ENCODE measurements around the gene RAPGEF4. TPM values are rescaled to one million over a fixed set of nuclear protein-coding genes. Genes with fewer than 3 reads are reported as not detected.

Gene RAPGEF4
- total RNA-seq, 1 experiment from 2014 or later: not detected

DNA sequence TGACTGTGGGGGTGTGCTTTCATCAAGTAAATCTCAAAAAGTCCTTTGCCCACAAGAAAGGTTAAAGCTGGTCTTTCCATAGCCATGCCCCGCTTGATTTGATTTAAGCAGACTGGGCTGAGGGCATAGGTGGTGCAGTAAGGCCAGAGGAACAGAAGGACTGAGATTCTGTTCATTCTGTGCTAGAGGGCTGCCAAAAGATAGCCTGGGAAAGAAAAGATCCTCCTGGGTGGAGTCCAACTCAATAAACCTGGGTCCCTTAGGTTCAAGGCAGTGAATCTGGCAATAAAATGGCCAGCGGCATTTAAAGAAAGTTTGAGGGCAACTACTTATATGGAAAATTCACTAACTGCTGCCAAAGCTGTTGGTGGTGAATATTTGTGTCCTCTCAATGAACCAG, 280.8 kb downstream of the RAPGEF4 start:
- H4K20me1 ChIP-seq (ENCODE audit: insufficient read depth): no peaks in the 10 kb centered on the region
- no peaks in the 10 kb centered on the region for H3K36me3 ChIP-seq (ENCODE audit: low read depth)
- no peaks in the 10 kb centered on the region for H3F3A ChIP-seq (ENCODE audit: insufficient read depth, low read depth)
- TF ChIP-seq, protein P1, sequence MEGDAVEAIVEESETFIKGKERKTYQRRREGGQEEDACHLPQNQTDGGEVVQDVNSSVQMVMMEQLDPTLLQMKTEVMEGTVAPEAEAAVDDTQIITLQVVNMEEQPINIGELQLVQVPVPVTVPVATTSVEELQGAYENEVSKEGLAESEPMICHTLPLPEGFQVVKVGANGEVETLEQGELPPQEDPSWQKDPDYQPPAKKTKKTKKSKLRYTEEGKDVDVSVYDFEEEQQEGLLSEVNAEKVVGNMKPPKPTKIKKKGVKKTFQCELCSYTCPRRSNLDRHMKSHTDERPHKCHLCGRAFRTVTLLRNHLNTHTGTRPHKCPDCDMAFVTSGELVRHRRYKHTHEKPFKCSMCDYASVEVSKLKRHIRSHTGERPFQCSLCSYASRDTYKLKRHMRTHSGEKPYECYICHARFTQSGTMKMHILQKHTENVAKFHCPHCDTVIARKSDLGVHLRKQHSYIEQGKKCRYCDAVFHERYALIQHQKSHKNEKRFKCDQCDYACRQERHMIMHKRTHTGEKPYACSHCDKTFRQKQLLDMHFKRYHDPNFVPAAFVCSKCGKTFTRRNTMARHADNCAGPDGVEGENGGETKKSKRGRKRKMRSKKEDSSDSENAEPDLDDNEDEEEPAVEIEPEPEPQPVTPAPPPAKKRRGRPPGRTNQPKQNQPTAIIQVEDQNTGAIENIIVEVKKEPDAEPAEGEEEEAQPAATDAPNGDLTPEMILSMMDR (conservative IDR thresholded peaks at IDR 0.05): no peak
- TF ChIP-seq EZH2 (IDR thresholded peaks at IDR 0.05; ENCODE audit: low read depth): no peak
- DNase-seq: no peak
- H3K9me3 ChIP-seq (ENCODE audit: insufficient read depth, low read depth): no peaks in the 10 kb centered on the region
- POLR2A ChIA-PET (ENCODE audit: unreplicated experiment): no interaction called here
- no peak overlapping the region for H3K27ac ChIP-seq
- H2AFZ ChIP-seq: no peak overlapping the region
- H3K9me2 ChIP-seq (ENCODE audit: insufficient read depth): peaks cover 10% of the 10 kb centered on the region; the same call in 1 of the 2 replicates
- H3K4me1 ChIP-seq (replicated peaks; ENCODE audit: insufficient read depth): peaks cover under 1% of the 10 kb centered on the region; the same call in 1 of the 2 replicates
- intact Hi-C loops (cut with micrococcal nuclease; ENCODE audit: unreplicated experiment): no loop called here
- H3K4me3 ChIP-seq: no peak overlapping the region
- CTCF ChIA-PET: interaction anchor here (0.7 kb wide), 1 partner anchor 188 kb away, joined by 4 read pairs; no protein-coding TSS in a partner anchor
- H3K27me3 ChIP-seq (ENCODE audit: insufficient read depth, low read depth): no peaks in the 10 kb centered on the region
- H3K4me2 ChIP-seq: no peak overlapping the region
- H3K79me2 ChIP-seq (ENCODE audit: low read depth): no peaks in the 10 kb centered on the region
- BruUV-seq (replicated peaks): no TSS peak

GRCh38 chr2:173017646-173018420, 282.2 kb downstream of the RAPGEF4 start:
- H3K27me3 ChIP-seq (ENCODE audit: insufficient read depth, low read depth): no peaks in the 10 kb centered on the region
- no peak overlapping the region for H3K4me3 ChIP-seq
- H3K79me2 ChIP-seq (ENCODE audit: low read depth): no peaks in the 10 kb centered on the region
- 0 out of 2 replicates have a peak, but pooled peaks cover 7% of the 10 kb centered on the region for H3K9me2 ChIP-seq (ENCODE audit: insufficient read depth)
- ChIA-PET POLR2A (ENCODE audit: unreplicated experiment) (no interaction called here), CTCF (interaction anchor here (0.8 kb wide), 1 partner anchor 8 kb away, joined by 3 read pairs; no protein-coding TSS in a partner anchor)
- DNase-seq: no peak
- no peaks in the 10 kb centered on the region for H3K36me3 ChIP-seq (ENCODE audit: low read depth)
- TF ChIP-seq EZH2 (IDR thresholded peaks at IDR 0.05; ENCODE audit: low read depth): no peak
- TF ChIP-seq, protein P1 (conservative IDR thresholded peaks at IDR 0.05): no peak
- H3K4me1 ChIP-seq (replicated peaks; ENCODE audit: insufficient read depth): peaks cover 4% of the 10 kb centered on the region
- BruUV-seq (replicated peaks): no TSS peak
- H3F3A ChIP-seq (ENCODE audit: insufficient read depth, low read depth): no peaks in the 10 kb centered on the region
- H3K9me3 ChIP-seq (ENCODE audit: insufficient read depth, low read depth): no peaks in the 10 kb centered on the region
- H3K27ac ChIP-seq: no peak overlapping the region
- H4K20me1 ChIP-seq (ENCODE audit: insufficient read depth): no peaks in the 10 kb centered on the region
- H2AFZ ChIP-seq: no peak overlapping the region
- intact Hi-C loops (cut with micrococcal nuclease; ENCODE audit: unreplicated experiment): no loop called here
- H3K4me2 ChIP-seq: no peak overlapping the region

DNA sequence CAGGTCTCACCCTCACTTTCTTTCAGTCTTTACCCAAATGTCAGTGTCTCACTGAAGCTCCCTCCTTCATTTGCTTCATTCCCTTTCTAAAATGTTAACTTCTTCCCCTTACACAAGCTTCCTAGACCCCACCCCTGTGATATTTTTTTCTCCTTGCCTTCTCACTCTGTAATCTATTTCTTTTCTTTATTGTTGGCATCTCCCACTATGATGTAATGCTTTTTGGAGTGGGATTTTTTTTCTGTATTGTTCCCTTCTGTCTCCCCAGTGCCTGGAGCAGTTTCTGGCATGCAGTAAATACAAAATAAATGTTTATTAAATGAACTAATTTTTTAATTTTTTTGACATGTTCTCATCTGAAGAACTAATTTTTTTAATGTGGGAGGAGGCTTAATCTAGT, 284.1 kb downstream of the RAPGEF4 start:
- Histone ChIP-seq H3K4me2 (no peak overlapping the region), H3K9me2 (ENCODE audit: insufficient read depth) (0 out of 2 replicates have a peak, but pooled peaks cover 7% of the 10 kb centered on the region), H3K79me2 (ENCODE audit: low read depth) (no peaks in the 10 kb centered on the region), H3K4me3 (no peak overlapping the region), H3F3A (ENCODE audit: insufficient read depth, low read depth) (no peaks in the 10 kb centered on the region), H3K27me3 (ENCODE audit: insufficient read depth, low read depth) (no peaks in the 10 kb centered on the region), H4K20me1 (ENCODE audit: insufficient read depth) (no peaks in the 10 kb centered on the region), H3K4me1 (replicated peaks; ENCODE audit: insufficient read depth) (peaks cover 4% of the 10 kb centered on the region), H3K27ac (no peak overlapping the region), H3K36me3 (ENCODE audit: low read depth) (no peaks in the 10 kb centered on the region), H2AFZ (no peak overlapping the region), H3K9me3 (ENCODE audit: insufficient read depth, low read depth) (no peaks in the 10 kb centered on the region)
- intact Hi-C loops (cut with micrococcal nuclease; ENCODE audit: unreplicated experiment): loop anchor here (10.0 kb wide), 1 partner anchor 335 kb away; the partner anchor contains the start of gene CDCA7
- no peak for TF ChIP-seq EZH2 (IDR thresholded peaks at IDR 0.05; ENCODE audit: low read depth)
- TF ChIP-seq, protein P1 (conservative IDR thresholded peaks at IDR 0.05): no peak
- CTCF ChIA-PET: no interaction called here
- POLR2A ChIA-PET (ENCODE audit: unreplicated experiment): no interaction called here
- DNase-seq: no peak
- no TSS peak for BruUV-seq (replicated peaks)
